CD4-positive, alpha-beta T cell treated with Interferon gamma for 1 hour (primary cell): Measurements from ENCODE around the gene SECTM1.
"Not testable (repeated sequence)": the region's sequence is repeated elsewhere in the genome, so short reads cannot be mapped to it uniquely, and the experiment has no call there.

Experiments
- DNase-seq: peaks from one replicate; pipeline ENCODE4 v3.0.0-alpha.2; 2020

SECTM1 gene

DNA sequence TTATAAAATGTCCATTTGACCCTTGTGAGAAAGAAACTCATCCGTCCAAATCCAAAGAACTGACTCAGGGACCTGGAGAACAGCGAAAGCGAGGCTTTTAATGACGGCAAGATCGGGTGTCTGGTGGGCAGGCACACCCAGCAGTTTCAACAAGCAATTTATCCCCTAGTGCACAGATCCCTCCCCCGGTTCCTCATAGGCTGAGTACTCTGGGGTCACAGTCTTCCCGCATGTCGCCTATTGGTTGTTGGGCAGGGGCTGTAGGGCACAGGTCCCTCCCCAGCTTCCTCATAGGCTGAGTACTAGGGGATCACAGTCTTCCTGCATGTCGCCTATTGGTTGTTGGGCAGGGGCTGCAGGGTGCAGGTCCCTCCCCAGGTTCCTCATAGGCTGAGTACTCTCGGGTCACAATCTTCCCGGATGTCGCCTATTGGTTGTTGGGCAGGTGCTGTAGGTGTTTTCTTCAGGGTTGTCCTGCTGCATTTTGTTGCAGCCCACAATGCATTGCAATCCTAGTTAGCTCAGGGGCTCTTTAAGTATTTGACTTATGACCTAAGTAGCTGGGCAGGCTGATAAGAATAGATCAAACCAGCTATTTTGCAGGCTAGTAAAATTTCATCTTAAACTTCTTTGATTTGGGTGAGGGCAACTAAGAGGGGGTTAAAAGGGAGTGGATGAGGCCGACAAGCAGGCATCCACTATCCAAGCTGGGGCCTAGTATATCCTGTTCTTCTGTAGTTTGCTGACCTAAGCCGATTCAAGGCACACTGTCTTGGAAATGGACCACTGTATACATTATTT, 34.4 kb upstream of the SECTM1 start:
- DNase-seq: no peak

GRCh38 chr17:82366749-82367148, 33.2 kb upstream of the SECTM1 start:
- no peak for DNase-seq

DNA sequence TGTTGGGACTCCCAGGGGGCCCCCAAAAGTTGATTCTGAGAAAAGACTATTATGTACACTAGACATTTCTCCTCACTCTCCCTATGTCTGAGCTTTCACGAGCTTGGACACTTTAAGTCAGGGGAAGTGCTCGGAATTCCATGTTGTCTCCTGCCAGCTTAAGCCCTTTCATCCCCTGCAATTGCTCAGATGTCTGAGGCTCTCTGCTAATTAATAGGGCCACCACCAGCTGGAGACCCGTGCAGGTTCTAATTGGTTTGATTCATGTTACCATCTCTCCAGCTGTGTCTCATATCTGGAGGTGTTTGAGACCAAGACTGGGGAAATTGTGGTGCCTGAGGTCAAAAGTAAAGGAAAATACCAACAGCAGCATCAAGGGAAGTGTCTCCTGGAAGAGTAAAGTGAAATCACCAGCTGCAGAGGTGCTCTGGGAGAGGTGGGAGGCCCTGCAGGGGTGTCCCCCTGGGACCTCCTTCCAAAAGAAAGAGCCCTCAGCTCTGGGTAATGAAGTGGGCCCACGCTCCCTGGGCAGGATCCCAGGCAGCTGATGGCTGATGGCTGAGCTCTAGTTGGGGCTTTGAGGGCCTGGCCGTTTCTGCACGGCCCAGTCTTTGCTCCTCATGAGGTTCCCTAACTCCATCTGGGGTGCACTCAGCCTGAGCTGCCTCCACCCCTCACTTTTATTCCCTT, 32.2 kb upstream of the SECTM1 start:
- no peak for DNase-seq

DNA sequence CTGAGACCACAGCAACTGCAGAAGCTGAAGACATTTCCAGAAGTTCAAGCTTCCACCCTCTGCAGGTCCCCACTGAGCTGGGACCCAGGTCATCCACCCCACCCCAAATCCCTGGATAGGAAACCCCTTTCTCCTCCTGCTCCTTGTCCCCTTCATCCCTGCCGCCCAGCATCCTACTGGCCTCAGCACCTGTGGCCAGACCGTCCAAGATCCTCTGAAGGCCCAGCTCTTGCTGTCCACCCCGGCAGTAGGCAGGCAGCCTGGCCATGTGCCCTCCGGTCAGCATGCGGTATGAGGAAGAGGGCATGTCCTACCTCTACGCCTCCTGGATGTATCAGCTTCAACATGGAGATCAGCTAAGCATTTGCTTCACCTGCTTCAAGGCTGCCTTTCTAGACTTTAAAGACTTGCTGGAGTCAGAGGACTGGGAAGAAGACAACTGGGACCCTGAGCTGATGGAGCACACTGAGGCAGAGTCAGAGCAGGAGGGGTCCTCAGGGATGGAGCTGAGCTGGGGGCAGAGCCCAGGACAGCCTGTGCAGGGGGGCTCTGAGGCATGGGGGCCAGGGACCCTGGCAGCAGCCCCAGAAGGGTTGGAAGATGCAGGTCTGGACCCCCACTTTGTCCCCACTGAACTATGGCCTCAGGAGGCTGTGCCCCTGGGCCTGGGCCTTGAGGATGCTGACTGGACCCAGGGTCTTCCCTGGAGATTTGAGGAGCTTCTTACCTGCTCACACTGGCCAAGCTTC, 28.5 kb upstream of the SECTM1 start:
- DNase-seq: no peak

- DNase-seq: not testable (repeated sequence)
Observed at GRCh38 chr17:82359451-82360074, 26.0 kb upstream of the SECTM1 start.

- no peak for DNase-seq
Observed at GRCh38 chr17:82358465-82359350, 25.1 kb upstream of the SECTM1 start, which contains the start of gene TEX19. Gene TEX19, plus strand, starts transcription at chr17:82359247. Its CDS starts 2,904 bp downstream, at chr17:82362151.

DNA sequence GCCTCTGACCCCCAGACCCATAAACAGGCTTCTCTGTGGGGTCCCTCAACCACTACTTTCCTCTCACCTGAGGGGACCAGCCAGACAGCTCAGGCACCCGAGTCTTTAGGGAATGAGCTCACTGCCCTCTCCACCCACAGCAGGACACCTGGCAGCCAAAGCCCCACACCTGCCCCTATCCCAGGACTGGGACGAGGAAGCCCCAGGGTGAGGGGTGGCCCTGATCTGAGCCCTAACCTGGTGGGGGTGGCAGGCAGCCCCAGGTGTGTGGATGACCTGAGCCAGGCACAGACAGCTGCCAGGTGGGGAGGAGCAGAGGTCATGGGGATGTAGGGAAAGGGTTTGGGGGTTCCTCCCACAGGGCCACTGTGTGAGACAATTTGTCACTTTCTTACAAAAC, 23.8 kb upstream of the SECTM1 start:
- no peak for DNase-seq

- no peak for DNase-seq
Observed at GRCh38 chr17:82356845-82357355, 23.3 kb upstream of the SECTM1 start.

DNA sequence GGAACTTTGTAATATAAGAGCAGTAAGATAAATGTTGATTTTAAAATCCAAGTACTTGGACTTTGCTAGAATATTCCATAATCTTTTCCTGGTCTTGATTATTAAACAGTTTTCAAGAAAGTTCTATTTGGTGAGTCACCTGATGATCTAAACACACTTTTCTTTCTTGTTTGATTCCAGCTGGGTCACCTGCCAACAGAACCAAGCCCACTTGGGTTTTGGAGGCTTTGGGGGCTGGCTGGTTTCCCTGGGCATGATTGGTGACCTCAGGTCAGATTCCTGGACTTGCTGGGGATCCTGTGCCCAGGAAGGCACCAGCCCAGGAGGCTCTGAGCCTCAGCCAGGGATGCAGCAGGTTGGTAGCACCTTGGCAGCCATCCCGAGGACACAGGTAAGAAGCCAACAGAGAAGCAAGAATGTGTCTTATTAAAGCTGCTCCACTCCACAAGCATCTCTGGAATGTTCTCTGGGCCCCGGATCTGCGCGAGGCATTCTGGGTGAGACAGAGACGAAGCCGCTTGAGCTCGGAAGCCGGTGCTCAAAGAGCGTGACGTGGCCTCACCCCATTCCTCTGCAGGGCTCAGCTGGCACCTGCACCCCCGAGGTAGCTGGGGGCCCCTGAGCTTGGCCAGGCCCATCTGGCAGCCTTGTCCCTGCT, 22.3 kb upstream of the SECTM1 start:
- no peak for DNase-seq

DNA sequence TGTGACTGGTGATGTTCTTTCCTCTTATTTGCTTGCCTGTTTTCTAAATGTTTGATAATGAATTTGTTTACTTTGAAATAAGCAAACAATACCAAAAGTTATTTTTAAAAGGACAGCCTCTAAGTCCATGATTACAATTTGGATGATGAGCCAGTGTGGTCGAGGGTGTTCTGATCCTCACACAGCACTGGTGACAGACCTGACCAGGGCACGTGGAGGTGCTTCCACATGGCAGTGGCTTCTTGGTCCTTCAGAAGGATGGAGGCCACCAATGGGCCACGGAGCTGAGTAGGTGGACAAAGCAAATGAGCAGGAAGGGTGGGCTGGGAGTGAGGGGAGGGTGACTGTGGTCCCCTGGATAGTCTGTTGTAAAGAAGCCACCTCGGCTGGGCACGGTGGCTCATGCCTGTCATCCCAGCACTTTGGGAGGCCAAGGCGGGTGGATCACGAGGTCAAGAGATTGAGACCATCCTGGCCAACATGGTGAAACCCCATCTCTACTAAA, 21.3 kb upstream of the SECTM1 start:
- DNase-seq: no peak

GRCh38 chr17:82353484-82353883, 19.9 kb upstream of the SECTM1 start:
- no peak for DNase-seq

DNA sequence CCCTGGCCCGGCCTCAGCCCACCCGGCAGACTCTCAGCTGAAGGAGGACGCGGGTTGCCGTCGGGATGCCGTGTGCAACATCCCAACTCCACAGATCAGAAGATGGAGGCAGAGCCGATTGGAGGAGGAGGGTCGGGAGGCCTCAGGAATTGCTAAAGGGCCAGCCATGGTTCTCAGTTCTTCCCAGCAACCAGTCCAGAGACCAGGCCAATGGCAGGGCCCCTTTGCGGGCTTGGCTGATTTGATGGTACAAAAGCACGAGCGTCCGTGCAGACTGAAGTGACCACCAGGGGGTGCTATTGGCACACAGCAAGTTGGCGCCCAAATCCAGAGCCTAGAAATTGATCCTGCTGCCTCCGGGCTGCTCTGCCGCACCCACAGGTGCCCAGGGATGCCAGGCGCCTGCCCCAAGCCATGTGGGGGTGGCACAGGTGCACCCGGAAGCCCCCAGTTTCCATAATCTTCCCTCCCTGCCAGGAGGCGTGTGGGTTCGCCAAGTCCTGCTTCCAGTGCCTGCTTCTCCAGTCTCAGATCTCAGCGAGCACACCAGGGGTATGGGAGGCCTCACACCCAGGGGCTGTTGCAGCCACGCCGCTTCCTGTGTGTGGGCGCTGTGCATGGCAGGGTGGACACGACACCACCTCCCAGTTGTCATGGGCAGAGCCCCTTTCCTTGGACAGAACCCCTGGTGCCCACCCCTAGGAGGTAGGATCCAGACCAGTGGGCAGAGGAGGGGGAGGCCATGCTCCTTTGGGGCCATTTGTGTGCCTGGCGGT, 18.3 kb upstream of the SECTM1 start:
- DNase-seq: peak; percentile 77

- no peak for DNase-seq
Observed at GRCh38 chr17:82351254-82351712, 17.7 kb upstream of the SECTM1 start.

GRCh38 chr17:82350182-82351030, 16.8 kb upstream of the SECTM1 start:
- DNase-seq: peak; percentile 34

DNA sequence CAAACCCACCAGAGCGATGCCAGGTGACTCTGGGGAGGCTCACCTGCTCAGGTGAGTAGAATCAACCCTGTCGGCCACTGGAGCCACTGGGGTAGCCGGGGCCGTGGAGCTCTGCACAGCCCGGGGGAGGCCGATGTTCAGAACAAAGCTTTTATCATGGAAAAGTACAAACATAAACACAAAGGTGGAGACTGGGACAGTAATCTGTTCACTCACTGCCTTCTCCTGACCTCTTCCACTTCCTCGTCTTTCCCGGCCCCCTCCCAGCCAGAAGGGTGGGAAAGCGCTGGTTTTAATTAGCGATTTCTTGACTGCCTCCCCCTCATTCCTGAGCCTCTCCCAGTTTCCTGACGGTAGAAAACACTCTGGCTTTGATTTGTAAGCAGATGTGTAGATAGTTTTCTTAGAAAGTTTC, 15.7 kb upstream of the SECTM1 start:
- DNase-seq: no peak

GRCh38 chr17:82348866-82349265, 15.3 kb upstream of the SECTM1 start:
- no peak for DNase-seq

- no peak for DNase-seq
Observed at GRCh38 chr17:82348434-82348833, 14.9 kb upstream of the SECTM1 start.

- not testable (repeated sequence) for DNase-seq
Observed at GRCh38 chr17:82347994-82348393, 14.4 kb upstream of the SECTM1 start.
